AG04450 (cell line): ENCODE data around the gene CTBP2. TPM values are rescaled to one million over a fixed set of nuclear protein-coding genes. Genes with fewer than 3 reads are reported as not detected.
A peak's percentile ranks its signal among the peaks of the same experiment; 100 is the strongest.

Experiments
- CTCF ChIA-PET: fragments of 300-600, 350-600 bp; formaldehyde crosslinking; extraction: SDS; loops from one replicate; lab custom pipeline; 2022; ENCODE audit warnings: antibody characterized with exemption, inconsistent platforms; lab: Charles Lee
- POLR2A ChIA-PET: fragments of 350-600 bp; formaldehyde crosslinking; extraction: SDS; loops from one replicate; lab custom pipeline; 2021; ENCODE audit warnings: antibody characterized with exemption, inconsistent platforms; lab: Yijun Ruan, JAX
- DNase-seq: peaks from one replicate; pipeline ENCODE4 v3.0.0-alpha.2; 2011; ENCODE audit warnings: low read depth, low spot score
- H3K27ac ChIP-seq: one replicate; pipeline ENCODE4 v1.5.1; 2012; ENCODE audit warnings: low read depth, low read length, control low read depth
- H3K27me3 ChIP-seq: one replicate; pipeline ENCODE4 v1.6.0; 2012; ENCODE audit warnings: low read length; ENCODE audit not compliant: control insufficient read depth, insufficient read depth
- H3K4me3 ChIP-seq: 2 replicates; pipeline ENCODE4 v1.5.1; 2011; ENCODE audit warnings: mild to moderate bottlenecking, low read depth, low read length, control low read depth
- H3K9me3 ChIP-seq: 2 replicates; pipeline ENCODE4 v1.5.1; 2012; ENCODE audit warnings: low read length; ENCODE audit not compliant: control insufficient read depth, insufficient read depth
- CTCF ChIP-seq: IDR thresholded peaks from 2 replicates; pipeline ENCODE4 v1.5.1; 2011; ENCODE audit warnings: low read depth, low read length, control low read depth, inconsistent platforms
- polyA plus RNA-seq: library from polyadenylated mRNA; depleted of rRNA; stranded (reverse); fragments of >200 nt; gene quantifications from 2 replicates; pipeline ENCODE4 v1.2.3, GENCODE V29; 2011

The CTBP2 gene
- polyA plus RNA-seq, 1 experiment = 52.5 TPM

- TF ChIP-seq CTCF = no peak
- Histone ChIP-seq H3K9me3 (no peaks in the 10 kb centered on the region), H3K4me3 (no peak overlapping the region), H3K27me3 (no peaks in the 10 kb centered on the region), H3K27ac (no peak overlapping the region)
- no peak for DNase-seq
- ChIA-PET POLR2A (no interaction called here), CTCF (interaction anchor here (1.0 to 2.3 kb wide), 2 partner anchors 19 to 75 kb away, joined by 3 to 13 read pairs; no protein-coding TSS in a partner anchor)
These were observed 93.5 kb downstream of the CTBP2 start for GRCh38 chr10:125066764-125067450.

GRCh38 chr10:125064681-125065492, 95.5 kb downstream of the CTBP2 start:
- POLR2A ChIA-PET = no interaction called here
- no peak for TF ChIP-seq CTCF
- Histone ChIP-seq H3K4me3 (no peak overlapping the region), H3K27ac (peak overlapping the region; percentile 69), H3K9me3 (no peaks in the 10 kb centered on the region), H3K27me3 (no peaks in the 10 kb centered on the region)
- CTCF ChIA-PET = interaction anchor here (1.0 to 2.3 kb wide), 3 partner anchors 17 to 20 kb away, joined by 3 to 13 read pairs (median 3); no protein-coding TSS in a partner anchor
- DNase-seq = no peak

- no peak for DNase-seq
- Histone ChIP-seq H3K27ac (no peak overlapping the region), H3K4me3 (no peak overlapping the region), H3K9me3 (no peaks in the 10 kb centered on the region; the same call in 1 of the 2 replicates), H3K27me3 (no peaks in the 10 kb centered on the region)
- ChIA-PET POLR2A (no interaction called here), CTCF (interaction anchor here (1.0 to 4.1 kb wide), 4 partner anchors 15 to 71 kb away, joined by 3 to 86 read pairs (median 15); no protein-coding TSS in a partner anchor)
- TF ChIP-seq CTCF = no peak
These were observed 97.0 kb downstream of the CTBP2 start for GRCh38 chr10:125063256-125063925.

- POLR2A ChIA-PET = no interaction called here
- no peak overlapping the region for H3K27ac ChIP-seq
- H3K27me3 ChIP-seq = no peaks in the 10 kb centered on the region
- H3K9me3 ChIP-seq = no peaks in the 10 kb centered on the region; the same call in 1 of the 2 replicates
- no peak for TF ChIP-seq CTCF
- CTCF ChIA-PET = interaction anchor here (1.0 to 4.1 kb wide), 6 partner anchors 7 to 70 kb away, joined by 3 to 86 read pairs (median 10); no protein-coding TSS in a partner anchor
- no peak for DNase-seq
- H3K4me3 ChIP-seq = no peak overlapping the region
These were observed 97.5 kb downstream of the CTBP2 start for GRCh38 chr10:125062914-125063230.
